T47D (cell line): ENCODE data around the gene DYNC1I1.
A peak's percentile ranks its signal among the peaks of the same experiment; 100 is the strongest.

Experiments used
- DNase-seq, 2 experiments: peaks; one replicate each; pipeline versions ENCODE4 v3.0.0 to v3.0.0-alpha.2; 2011 to 2012; ENCODE audit warnings: low read depth in 1 of 2, low spot score in 1 of 2
- JUND ChIP-seq: IDR thresholded peaks from 2 replicates; pipeline ENCODE4 v1.6.1; 2012; ENCODE audit warnings: low read depth
- in situ Hi-C: cut with HindIII; loops from 2 replicates; pipeline ENCODE4 v1.10.0; 2016; ENCODE audit warnings: low sequenced_read_pairs, low pct_unique_long_range_greater_than_20kb

The DYNC1I1 gene

DNA sequence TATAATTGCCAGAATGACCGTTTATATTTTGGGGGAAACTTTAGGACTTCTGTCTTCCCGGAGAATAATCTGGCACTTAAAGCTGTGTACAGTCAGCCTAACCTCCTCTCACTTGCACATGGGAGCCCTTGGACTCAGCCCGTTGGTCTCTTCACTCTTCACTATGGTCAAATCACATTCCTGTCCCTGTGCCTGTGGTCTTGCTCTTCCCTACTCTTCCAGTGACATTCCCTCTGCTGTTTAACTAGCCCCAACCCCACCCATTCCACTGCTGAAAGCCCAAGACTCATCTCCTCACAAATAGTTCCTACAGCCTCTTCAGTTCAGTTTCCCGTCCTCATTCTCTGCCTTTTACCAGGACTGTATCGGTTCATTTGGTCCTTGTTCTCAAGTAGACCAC, 135.0 kb downstream of the DYNC1I1 start:
- no peak for TF ChIP-seq JUND
- in situ Hi-C loops: no loop called here
- DNase-seq: no peak

GRCh38 chr7:95908499-95908898, 136.1 kb downstream of the DYNC1I1 start:
- in situ Hi-C loops: no loop called here
- DNase-seq: no peak
- no peak for TF ChIP-seq JUND

DNA sequence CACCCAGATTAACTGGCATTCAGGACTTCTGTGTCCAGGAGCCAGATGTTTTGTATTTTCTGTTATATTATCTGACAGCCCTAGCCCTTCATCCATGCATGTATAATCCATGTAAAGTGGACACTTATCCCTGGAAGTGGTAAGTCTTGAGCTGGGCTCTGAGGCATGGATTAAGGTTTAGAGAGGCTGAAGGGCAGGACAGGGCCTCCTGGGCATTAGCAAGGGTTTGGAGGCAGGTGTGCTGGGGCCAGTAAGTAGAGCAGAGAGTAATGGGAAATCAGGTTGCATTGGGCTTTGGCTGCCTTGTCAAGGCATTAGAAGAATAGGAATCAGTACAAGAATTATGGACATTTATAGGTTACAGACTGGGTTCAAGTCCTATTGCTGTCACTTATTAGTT, 138.0 kb downstream of the DYNC1I1 start:
- in situ Hi-C loops: no loop called here
- no peak for TF ChIP-seq JUND
- no peak for DNase-seq

DNA sequence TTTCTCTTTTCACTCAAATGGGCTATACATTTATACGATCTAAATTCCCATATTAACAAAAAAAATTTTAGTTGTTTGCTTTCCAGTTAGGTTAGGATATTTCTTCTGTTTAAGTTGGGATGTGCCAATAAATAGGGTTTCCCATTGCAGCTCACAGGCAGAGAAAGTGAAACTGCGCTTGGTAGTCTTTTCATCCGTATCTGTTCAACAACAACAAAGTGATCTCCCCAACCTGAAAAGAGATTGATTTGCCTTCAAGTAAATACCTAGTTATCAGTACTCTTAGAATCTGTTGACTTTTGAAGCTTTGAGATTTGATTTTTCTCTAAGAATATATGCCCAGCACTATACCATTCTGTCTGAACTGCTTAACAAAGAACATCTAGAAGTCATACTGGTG, 143.4 kb downstream of the DYNC1I1 start:
- DNase-seq: no peak
- TF ChIP-seq JUND: no peak
- in situ Hi-C loops: no loop called here

DNA sequence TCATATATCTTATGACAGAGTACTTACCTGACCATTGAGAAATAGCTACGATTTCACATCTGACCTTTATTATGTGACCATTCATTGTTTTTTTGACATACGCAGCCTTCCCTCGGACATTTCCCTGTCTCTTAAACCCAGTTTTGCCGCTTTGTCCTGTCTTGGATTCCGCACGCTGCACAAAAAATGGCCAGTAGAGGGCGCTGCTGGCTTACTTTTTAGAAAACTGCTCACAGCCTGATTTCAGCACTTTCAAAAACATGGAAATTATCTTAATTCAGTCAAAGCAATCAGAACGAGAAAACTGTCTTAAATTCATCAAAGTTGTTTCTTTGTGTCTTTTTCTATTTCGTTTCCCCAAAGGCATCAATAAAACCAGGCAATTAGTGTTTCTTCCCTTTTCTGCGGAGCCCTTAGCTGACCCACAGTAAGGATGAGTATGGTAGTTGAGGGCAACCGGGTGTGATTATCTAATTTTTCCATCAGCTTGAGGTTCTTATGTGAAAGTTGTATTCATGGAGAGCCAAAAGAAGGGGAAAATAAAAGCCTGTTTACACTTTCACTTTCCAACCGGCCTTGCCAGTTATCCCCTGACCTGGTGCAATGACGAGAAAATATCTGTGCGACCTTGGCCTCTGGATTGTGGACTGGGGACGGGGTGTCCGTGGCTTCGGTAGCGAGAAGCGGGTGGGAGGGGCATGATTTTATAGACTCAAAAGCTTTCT, 144.4 kb downstream of the DYNC1I1 start:
- DNase-seq: peak; percentile 20 to 74
- TF ChIP-seq JUND: no peak
- in situ Hi-C loops: no loop called here

DNA sequence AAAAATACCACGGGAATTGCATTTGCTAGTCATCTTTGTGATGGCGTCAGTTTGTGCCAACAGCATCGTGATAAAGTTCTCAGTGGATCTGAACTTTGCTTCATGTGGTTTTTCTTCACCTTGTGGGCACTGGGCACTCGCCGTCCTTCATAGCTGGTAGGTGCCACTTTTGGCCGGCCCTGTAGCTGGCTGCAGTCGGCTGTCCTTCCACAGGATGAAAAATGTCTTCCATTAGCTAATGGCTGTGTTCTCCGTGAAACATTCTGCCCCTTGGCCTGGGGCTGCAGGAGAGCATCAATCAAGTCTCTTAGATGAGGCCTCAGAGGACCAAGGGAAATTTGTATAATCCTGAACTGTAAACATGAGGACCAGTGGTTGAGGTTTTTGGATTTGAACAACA, 145.3 kb downstream of the DYNC1I1 start:
- in situ Hi-C loops: no loop called here
- TF ChIP-seq JUND: no peak
- no peak for DNase-seq

GRCh38 chr7:95919556-95919955, 147.2 kb downstream of the DYNC1I1 start:
- in situ Hi-C loops: no loop called here
- TF ChIP-seq JUND: no peak
- no peak for DNase-seq

DNA sequence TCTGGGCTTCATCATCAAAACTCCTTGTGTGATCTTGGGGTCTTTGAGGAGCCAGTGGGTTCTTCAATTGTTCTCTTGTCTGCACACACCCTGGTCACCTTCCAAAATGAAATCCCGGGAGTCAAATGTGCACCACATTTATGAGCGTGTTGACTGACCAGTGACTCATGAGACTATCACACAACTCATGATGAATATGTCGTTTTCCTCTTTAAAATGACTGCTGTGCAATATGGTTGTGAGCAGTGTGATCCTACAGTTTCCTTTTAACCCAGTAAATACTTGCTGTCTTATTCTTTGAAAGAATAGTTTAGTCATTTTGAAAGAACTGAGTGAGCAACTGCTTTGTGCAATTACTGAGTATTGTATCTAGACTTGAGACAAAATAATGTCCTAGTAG, 149.2 kb downstream of the DYNC1I1 start:
- TF ChIP-seq JUND: no peak
- in situ Hi-C loops: no loop called here
- DNase-seq: no peak

GRCh38 chr7:95922191-95922590, 149.8 kb downstream of the DYNC1I1 start:
- in situ Hi-C loops: no loop called here
- TF ChIP-seq JUND: no peak
- no peak for DNase-seq

GRCh38 chr7:95925236-95925635, 152.9 kb downstream of the DYNC1I1 start:
- no peak for TF ChIP-seq JUND
- DNase-seq: no peak
- in situ Hi-C loops: no loop called here

GRCh38 chr7:95925971-95926370, 153.6 kb downstream of the DYNC1I1 start:
- no peak for DNase-seq
- in situ Hi-C loops: no loop called here
- TF ChIP-seq JUND: no peak

DNA sequence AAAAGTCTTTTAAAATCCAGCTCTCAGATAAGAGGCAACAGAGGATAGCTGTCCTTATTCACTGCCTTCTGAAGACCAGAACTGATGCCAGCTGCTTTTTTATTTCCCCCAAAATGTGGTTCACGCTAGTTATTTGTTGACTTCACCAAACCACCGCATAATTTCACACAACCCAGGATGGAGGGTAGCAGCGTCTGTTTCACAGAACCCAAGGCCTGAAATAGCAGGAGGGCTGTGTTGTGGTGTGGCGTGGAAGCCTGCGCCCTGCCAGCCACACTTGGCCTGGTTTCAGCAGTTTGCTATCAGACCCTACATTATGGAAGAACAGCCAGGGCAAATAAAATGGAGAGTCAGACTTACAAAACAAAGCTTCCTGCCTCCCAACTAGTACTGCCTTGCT, 155.4 kb downstream of the DYNC1I1 start:
- no peak for TF ChIP-seq JUND
- in situ Hi-C loops: no loop called here
- no peak for DNase-seq

DNA sequence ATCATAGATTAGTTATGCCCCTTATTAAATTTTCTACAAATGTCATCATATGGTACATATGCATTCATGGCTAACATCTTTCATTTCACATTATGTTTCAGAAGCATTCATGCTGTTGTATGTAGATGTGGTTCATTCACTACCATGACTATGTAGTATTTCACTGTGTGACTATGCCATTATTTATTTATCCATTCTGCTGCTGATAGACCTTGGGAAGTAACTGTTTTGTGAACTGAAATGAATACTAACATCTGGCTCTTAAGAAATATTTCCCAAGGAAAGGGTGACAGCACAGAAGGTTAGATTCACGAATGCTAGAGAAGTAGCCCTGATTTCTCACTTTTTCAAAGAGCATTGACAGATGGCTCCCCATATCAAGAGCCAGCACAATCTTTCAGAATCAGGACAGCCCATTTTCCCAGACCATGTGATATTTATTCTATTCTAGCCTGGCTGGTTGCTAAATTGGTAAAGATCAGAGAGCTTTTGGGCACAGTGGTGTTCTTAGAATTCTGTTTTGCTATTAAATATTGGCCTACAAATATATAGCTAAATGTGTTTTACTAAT, 157.4 kb downstream of the DYNC1I1 start:
- TF ChIP-seq JUND: no peak
- in situ Hi-C loops: no loop called here
- no peak for DNase-seq

- no peak for DNase-seq
- in situ Hi-C loops: no loop called here
- no peak for TF ChIP-seq JUND
Measured at GRCh38 chr7:95931460-95932232, 159.3 kb downstream of the DYNC1I1 start.
